Skin of body (tissue), 2 donors: ENCODE measurements around the gene HPX. TPM values are rescaled to one million over a fixed set of nuclear protein-coding genes. Genes with fewer than 3 reads are reported as not detected.

ENCODE experiments used
- DNase-seq: peaks from one replicate; lab custom pipeline; 2025; lab: John Stamatoyannopoulos, UW
- total RNA-seq: library from RNA; depleted of rRNA; stranded (reverse); fragments of >200 nt; gene quantifications from one replicate; pipeline ENCODE4 v1.2.3, GENCODE V29; 2014

Gene HPX
- total RNA-seq, 1 donor from 2014 or later, result 1.9 TPM

GRCh38 chr11:6459099-6459450, 18.3 kb upstream of the HPX start:
- DNase-seq, result no peak

- no peak for DNase-seq
Measured at GRCh38 chr11:6458352-6459098, 17.7 kb upstream of the HPX start.

GRCh38 chr11:6457581-6458320, 17.0 kb upstream of the HPX start:
- no peak for DNase-seq

GRCh38 chr11:6456361-6457073, 15.7 kb upstream of the HPX start:
- DNase-seq, result no peak

- no peak for DNase-seq
Measured at GRCh38 chr11:6455070-6455469, 14.3 kb upstream of the HPX start.

GRCh38 chr11:6453152-6453551, 12.4 kb upstream of the HPX start:
- DNase-seq, result no peak

GRCh38 chr11:6452219-6452618, 11.4 kb upstream of the HPX start:
- DNase-seq, result no peak

GRCh38 chr11:6448574-6448973, 7.8 kb upstream of the HPX start:
- no peak for DNase-seq

GRCh38 chr11:6443269-6444003, 2.6 kb upstream of the HPX start:
- DNase-seq, result peak; percentile 9

GRCh38 chr11:6442441-6442840, 1.7 kb upstream of the HPX start:
- DNase-seq, result no peak

- DNase-seq, result peak; percentile 9
Measured at GRCh38 chr11:6438979-6439571, 1.7 kb downstream of the HPX start.

GRCh38 chr11:6437993-6438392, 2.8 kb downstream of the HPX start:
- no peak for DNase-seq

- DNase-seq, result no peak
Measured at GRCh38 chr11:6437423-6437822, 3.4 kb downstream of the HPX start.

- no peak for DNase-seq
Measured at GRCh38 chr11:6433998-6434660, 6.7 kb downstream of the HPX start.

GRCh38 chr11:6431861-6432260, 8.9 kb downstream of the HPX start:
- no peak for DNase-seq

- DNase-seq, result no peak
Measured at GRCh38 chr11:6427516-6427915, 13.3 kb downstream of the HPX start.

GRCh38 chr11:6420677-6421076, 20.1 kb downstream of the HPX start:
- DNase-seq, result no peak

GRCh38 chr11:6419009-6419631, 21.7 kb downstream of the HPX start, which contains the start of gene APBB1:
TSS of gene APBB1 (minus strand) at chr11:6419094. CDS start at chr11:6411347, 7,747 bp downstream.
- peak; percentile 53 for DNase-seq

- DNase-seq, result no peak
Measured at GRCh38 chr11:6418557-6419008, 22.2 kb downstream of the HPX start.

- no peak for DNase-seq
Measured at GRCh38 chr11:6417907-6418556, 22.8 kb downstream of the HPX start.
